Osteoblast (primary cell): ENCODE measurements around the gene MAF. TPM values are rescaled to one million over a fixed set of nuclear protein-coding genes. Genes with fewer than 3 reads are reported as not detected.

Source experiments
- DNase-seq: peaks from one replicate; pipeline ENCODE4 v3.0.0; 2011; ENCODE audit warnings: low spot score, mixed read lengths; ENCODE audit not compliant: insufficient read length; ENCODE audit errors: missing footprints
- H2AFZ ChIP-seq: 2 replicates; pipeline ENCODE4 v1.6.0; 2011; ENCODE audit warnings: mild to moderate bottlenecking, low read length
- H3K27ac ChIP-seq: 2 replicates; pipeline ENCODE4 v1.5.1; 2011; ENCODE audit warnings: mild to moderate bottlenecking, low read depth, low read length, moderate library complexity
- H3K27me3 ChIP-seq: 2 replicates; pipeline ENCODE4 v1.6.0; 2012; ENCODE audit warnings: mild to moderate bottlenecking, control low read depth, inconsistent platforms, low read length, moderate library complexity; ENCODE audit not compliant: insufficient read depth
- H3K36me3 ChIP-seq: 2 replicates; pipeline ENCODE4 v1.5.1; 2011; ENCODE audit warnings: mild to moderate bottlenecking, low read length, control low read depth, moderate library complexity; ENCODE audit not compliant: insufficient read depth
- H3K4me1 ChIP-seq: 2 replicates; pipeline ENCODE4 v1.5.1; 2011; ENCODE audit warnings: mild to moderate bottlenecking, low read length, control low read depth, moderate library complexity; ENCODE audit not compliant: insufficient read depth
- H3K4me2 ChIP-seq: 2 replicates; pipeline ENCODE4 v1.6.0; 2011; ENCODE audit warnings: mild to moderate bottlenecking, low read length; ENCODE audit not compliant: insufficient read depth
- H3K4me3 ChIP-seq: fragments of 200-600 bp; sonication (generic); 3 replicates; pipeline ENCODE4 v1.5.1; 2012; ENCODE audit warnings: mild to moderate bottlenecking, low read length, inconsistent platforms; ENCODE audit not compliant: insufficient read depth
- H3K79me2 ChIP-seq: 2 replicates; pipeline ENCODE4 v1.6.0; 2012; ENCODE audit warnings: mild to moderate bottlenecking, low read length, control low read depth, inconsistent platforms; ENCODE audit not compliant: insufficient read depth
- H3K9me3 ChIP-seq: 2 replicates; pipeline ENCODE4 v1.5.1; 2011; ENCODE audit warnings: low read depth, low read length, control low read depth
- H4K20me1 ChIP-seq: 2 replicates; pipeline ENCODE4 v1.6.0; 2012; ENCODE audit warnings: mild to moderate bottlenecking, low read length, control low read depth; ENCODE audit not compliant: insufficient read depth
- CTCF ChIP-seq: IDR thresholded peaks from 2 replicates; pipeline ENCODE4 v1.5.1; 2011; ENCODE audit warnings: mild to moderate bottlenecking, low read depth, low read length, moderate library complexity; ENCODE audit errors: extremely low read depth
- total RNA-seq: library from RNA; depleted of rRNA; stranded (reverse); fragments of >200 nt; gene quantifications from 2 replicates; pipeline ENCODE4 v1.2.3, GENCODE V29; 2012

MAF gene
- total RNA-seq, 1 donor: 40.2 TPM

GRCh38 chr16:79571903-79572535 is 28.5 kb downstream of the MAF start:
- no peak overlapping the region for H3K4me2 ChIP-seq

DNA sequence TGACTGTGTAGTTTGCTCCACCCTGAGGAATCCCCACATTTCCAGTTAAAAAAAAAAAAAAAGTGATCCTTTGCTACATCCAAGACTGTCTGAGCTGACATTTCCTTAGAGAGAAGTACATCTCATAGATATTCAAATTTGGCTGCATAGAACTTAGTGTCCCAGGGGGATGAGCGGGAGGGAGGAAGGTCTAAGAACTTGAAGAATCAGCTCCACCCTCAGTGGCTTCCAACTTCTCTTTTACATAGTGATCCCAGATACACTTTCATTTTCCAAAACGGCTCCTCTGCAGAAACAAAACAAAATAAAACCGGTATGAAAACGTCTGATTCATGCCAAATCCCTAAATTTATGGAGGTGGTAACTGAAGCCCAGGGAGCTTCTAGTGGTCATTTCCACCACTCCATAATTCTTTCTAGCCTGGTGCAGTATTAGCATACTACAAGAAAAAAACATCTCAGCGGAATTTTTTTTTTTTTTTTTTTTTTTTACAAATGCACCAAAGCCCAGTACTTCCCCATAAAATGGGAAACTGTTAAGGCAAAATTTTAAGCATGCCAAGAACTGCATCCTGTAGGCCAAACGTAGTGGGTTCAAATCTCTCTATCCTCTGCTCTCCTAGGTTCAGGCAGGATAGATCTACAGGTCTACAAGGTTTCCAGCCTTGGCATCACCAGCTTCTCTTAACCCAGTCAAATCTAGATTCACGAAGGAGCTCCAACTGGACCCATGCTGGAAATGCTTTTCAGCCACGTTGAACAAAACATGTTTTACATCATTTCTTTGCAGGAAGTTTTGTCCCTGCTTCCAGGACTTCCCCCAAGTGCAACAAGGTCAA is 29.3 kb downstream of the MAF start:
- H3K4me2 ChIP-seq: peak overlapping the region; percentile 49
- TF ChIP-seq CTCF: no peak
- H3K4me3 ChIP-seq: peak overlapping the region; percentile 3
- no peak overlapping the region for H3K27ac ChIP-seq
- no peaks in the 10 kb centered on the region for H3K36me3 ChIP-seq
- no peaks in the 10 kb centered on the region for H3K9me3 ChIP-seq
- H3K4me1 ChIP-seq: no peaks in the 10 kb centered on the region
- DNase-seq: no peak
- no peak overlapping the region for H2AFZ ChIP-seq
- H3K79me2 ChIP-seq: no peaks in the 10 kb centered on the region
- H3K27me3 ChIP-seq: no peaks in the 10 kb centered on the region
- no peaks in the 10 kb centered on the region for H4K20me1 ChIP-seq

More at GRCh38 chr16:79571903-79572535, 28.5 kb downstream of the MAF start:
- Histone ChIP-seq H2AFZ (no peak overlapping the region), H3K79me2 (no peaks in the 10 kb centered on the region), H3K9me3 (no peaks in the 10 kb centered on the region), H3K27ac (no peak overlapping the region), H3K4me1 (no peaks in the 10 kb centered on the region), H4K20me1 (no peaks in the 10 kb centered on the region), H3K36me3 (no peaks in the 10 kb centered on the region), H3K4me3 (no peak overlapping the region), H3K27me3 (no peaks in the 10 kb centered on the region)
- no peak for DNase-seq
- TF ChIP-seq CTCF: no peak

- H3K36me3 ChIP-seq: no peaks in the 10 kb centered on the region
- H3K9me3 ChIP-seq: no peaks in the 10 kb centered on the region
- DNase-seq: no peak
- no peaks in the 10 kb centered on the region for H3K27me3 ChIP-seq
- no peaks in the 10 kb centered on the region for H4K20me1 ChIP-seq
- H3K4me1 ChIP-seq: no peaks in the 10 kb centered on the region
- H2AFZ ChIP-seq: no peak overlapping the region
- no peak for TF ChIP-seq CTCF
- no peak overlapping the region for H3K27ac ChIP-seq
- no peak overlapping the region for H3K4me3 ChIP-seq
- H3K79me2 ChIP-seq: no peaks in the 10 kb centered on the region
- H3K4me2 ChIP-seq: no peak overlapping the region
Measured at GRCh38 chr16:79564671-79565107, 35.8 kb downstream of the MAF start.

DNA sequence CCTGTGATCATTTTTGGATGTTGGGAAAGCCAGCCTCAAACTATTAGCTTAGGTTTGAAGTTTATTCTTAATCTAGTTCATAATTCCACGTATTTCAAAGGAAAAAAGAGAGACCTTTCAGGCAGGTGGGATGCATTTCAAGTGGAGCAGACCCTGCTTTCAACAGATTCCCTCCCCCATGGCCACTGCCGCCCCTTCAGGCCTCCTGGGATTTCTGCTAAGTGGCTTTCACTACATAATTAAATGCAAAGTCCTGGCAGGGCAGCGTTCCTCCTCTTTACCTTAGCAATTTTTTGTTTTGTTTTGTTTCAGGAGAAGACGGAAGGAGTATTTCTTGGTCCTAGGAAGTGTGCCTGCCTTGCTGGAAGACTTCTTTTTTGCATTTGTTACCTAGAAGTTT is 36.6 kb downstream of the MAF start:
- DNase-seq: no peak
- no peak overlapping the region for H3K4me3 ChIP-seq
- TF ChIP-seq CTCF: no peak
- H3K9me3 ChIP-seq: no peaks in the 10 kb centered on the region
- no peak overlapping the region for H2AFZ ChIP-seq
- no peaks in the 10 kb centered on the region for H4K20me1 ChIP-seq
- no peak overlapping the region for H3K27ac ChIP-seq
- H3K79me2 ChIP-seq: no peaks in the 10 kb centered on the region
- no peak overlapping the region for H3K4me2 ChIP-seq
- no peaks in the 10 kb centered on the region for H3K4me1 ChIP-seq
- no peaks in the 10 kb centered on the region for H3K27me3 ChIP-seq
- H3K36me3 ChIP-seq: no peaks in the 10 kb centered on the region
